Measurements from ENCODE around the gene UBR3.
"Not testable (repeated sequence)": the region's sequence is repeated elsewhere in the genome, so short reads cannot be mapped to it uniquely, and the experiment has no call there.

Gene UBR3

DNA sequence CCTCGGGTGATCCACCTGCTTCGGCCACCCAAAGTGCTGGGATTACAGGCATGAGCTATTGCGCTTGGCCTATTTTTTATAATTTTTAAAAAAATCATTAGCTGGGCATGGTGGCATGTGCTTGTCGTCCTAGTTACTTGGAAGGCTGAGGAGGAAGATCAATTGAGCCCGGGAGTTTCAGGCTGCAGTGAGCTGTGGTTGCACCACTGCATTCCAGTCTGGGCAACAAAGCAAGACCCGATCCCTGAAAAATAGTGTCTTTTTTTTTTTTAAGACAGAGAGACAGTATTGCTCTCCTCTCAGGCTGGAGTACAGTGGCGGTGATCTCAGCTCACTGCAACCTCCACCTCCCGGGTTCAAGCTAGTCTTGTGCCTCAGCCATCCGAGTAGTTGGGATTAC is 23.8 kb upstream of the UBR3 start:
- Histone ChIP-seq H3K4me1 (ENCODE audit: control insufficient read depth, insufficient read depth, low read length) (peaks cover 3% of the 10 kb centered on the region), H3K9me3 (ENCODE audit: control insufficient read depth, insufficient read depth, low read length) (no peaks in the 10 kb centered on the region), H3K36me3 (ENCODE audit: control insufficient read depth, insufficient read depth, low read length) (peaks cover 30% of the 10 kb centered on the region), H3K4me3 (ENCODE audit: low read depth, low read length) (no peak overlapping the region), H3K27me3 (ENCODE audit: control insufficient read depth, insufficient read depth, low read length) (no peaks in the 10 kb centered on the region), H3K9ac (ENCODE audit: low read depth, low read length) (no peak overlapping the region)

DNA sequence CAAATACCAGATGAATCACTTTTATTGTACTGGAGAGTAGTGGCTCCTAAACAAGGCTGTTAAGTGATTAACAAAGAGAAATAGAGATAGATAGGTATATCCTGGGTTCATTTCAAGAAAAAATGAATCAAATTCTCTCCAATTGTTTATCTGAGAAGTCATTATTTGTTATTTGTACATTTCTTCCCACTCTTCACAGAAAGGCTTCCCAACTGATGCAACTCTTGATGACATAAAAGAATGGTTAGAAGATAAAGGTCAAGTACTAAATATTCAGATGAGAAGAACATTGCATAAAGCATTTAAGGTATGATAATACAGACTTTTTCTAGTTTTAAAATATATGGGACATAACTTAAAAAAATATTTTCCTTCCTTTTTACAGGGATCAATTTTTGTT is 20.7 kb upstream of the UBR3 start:
- no peaks in the 10 kb centered on the region for H3K9me3 ChIP-seq (ENCODE audit: control insufficient read depth, insufficient read depth, low read length)
- no peak overlapping the region for H3K4me3 ChIP-seq (ENCODE audit: low read depth, low read length)
- H3K4me1 ChIP-seq (ENCODE audit: control insufficient read depth, insufficient read depth, low read length): peaks cover 4% of the 10 kb centered on the region
- H3K36me3 ChIP-seq (ENCODE audit: control insufficient read depth, insufficient read depth, low read length): peaks cover 43% of the 10 kb centered on the region
- no peaks in the 10 kb centered on the region for H3K27me3 ChIP-seq (ENCODE audit: control insufficient read depth, insufficient read depth, low read length)
- H3K9ac ChIP-seq (ENCODE audit: low read depth, low read length): no peak overlapping the region

DNA sequence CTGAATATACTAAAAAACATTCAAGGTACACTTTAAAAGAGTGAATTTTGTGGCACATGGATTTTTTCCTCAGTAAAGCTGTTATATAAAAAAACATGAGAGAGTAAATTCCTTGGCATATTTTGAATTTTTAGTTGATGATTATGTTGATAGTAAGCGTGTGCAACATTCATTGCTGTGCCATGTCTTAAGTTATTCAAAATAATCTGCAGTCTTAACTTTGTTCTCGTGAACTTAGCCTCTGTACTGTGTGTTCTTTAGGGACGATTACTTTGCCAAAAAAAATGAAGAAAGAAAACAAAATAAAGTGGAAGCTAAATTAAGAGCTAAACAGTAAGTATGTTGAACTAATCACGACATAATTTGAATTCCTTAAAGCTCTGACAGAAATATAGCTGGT is 19.0 kb upstream of the UBR3 start:
- peaks cover 42% of the 10 kb centered on the region for H3K36me3 ChIP-seq (ENCODE audit: control insufficient read depth, insufficient read depth, low read length)
- no peak overlapping the region for H3K4me3 ChIP-seq (ENCODE audit: low read depth, low read length)
- H3K9ac ChIP-seq (ENCODE audit: low read depth, low read length): no peak overlapping the region
- H3K9me3 ChIP-seq (ENCODE audit: control insufficient read depth, insufficient read depth, low read length): no peaks in the 10 kb centered on the region
- H3K4me1 ChIP-seq (ENCODE audit: control insufficient read depth, insufficient read depth, low read length): peaks cover 9% of the 10 kb centered on the region
- H3K27me3 ChIP-seq (ENCODE audit: control insufficient read depth, insufficient read depth, low read length): no peaks in the 10 kb centered on the region

DNA sequence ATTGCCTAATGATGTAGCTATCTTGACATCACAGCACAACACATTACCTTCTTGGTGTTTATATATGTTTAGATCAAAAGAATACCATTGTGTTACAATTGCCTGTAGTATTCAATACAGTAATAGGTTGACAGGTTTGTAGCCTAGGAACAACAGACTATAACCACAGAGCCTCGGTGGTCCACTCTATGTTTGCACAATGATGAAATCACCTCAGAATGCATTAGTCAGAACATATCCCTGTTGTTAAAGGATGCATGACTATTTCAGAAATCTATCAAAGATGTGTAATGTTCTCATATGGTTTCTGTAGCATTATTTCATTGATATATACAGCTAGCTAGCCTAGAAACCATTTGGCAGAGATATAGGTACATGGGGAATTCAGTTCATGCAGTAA is 11.4 kb upstream of the UBR3 start:
- Histone ChIP-seq H3K4me1 (ENCODE audit: control insufficient read depth, insufficient read depth, low read length) (peaks cover 7% of the 10 kb centered on the region), H3K36me3 (ENCODE audit: control insufficient read depth, insufficient read depth, low read length) (peaks cover 16% of the 10 kb centered on the region), H3K9ac (ENCODE audit: low read depth, low read length) (no peak overlapping the region), H3K9me3 (ENCODE audit: control insufficient read depth, insufficient read depth, low read length) (no peaks in the 10 kb centered on the region), H3K4me3 (ENCODE audit: low read depth, low read length) (no peak overlapping the region), H3K27me3 (ENCODE audit: control insufficient read depth, insufficient read depth, low read length) (no peaks in the 10 kb centered on the region)

DNA sequence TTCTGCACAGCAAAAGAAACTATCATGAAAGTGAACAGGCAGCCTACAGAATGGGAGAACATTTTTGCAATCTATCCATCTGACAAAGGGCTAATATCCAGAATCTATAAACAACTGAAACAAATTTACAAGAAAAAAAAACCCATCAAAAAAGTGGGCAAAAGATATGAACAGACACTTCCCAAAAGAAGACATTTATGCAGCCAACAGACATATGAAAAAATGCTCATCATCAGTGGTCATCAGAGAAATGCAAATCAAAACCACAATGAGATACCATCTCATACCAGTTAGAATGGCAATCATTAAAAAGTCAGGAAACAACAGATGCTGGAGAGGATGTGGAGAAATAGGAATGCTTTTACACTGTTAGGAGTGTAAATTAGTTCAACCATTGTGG is 10.3 kb upstream of the UBR3 start:
- not testable (repeated sequence) for H3K36me3 ChIP-seq (ENCODE audit: control insufficient read depth, insufficient read depth, low read length); H3K4me1 ChIP-seq (ENCODE audit: control insufficient read depth, insufficient read depth, low read length); H3K27me3 ChIP-seq (ENCODE audit: control insufficient read depth, insufficient read depth, low read length); H3K9ac ChIP-seq (ENCODE audit: low read depth, low read length); H3K9me3 ChIP-seq (ENCODE audit: control insufficient read depth, insufficient read depth, low read length); H3K4me3 ChIP-seq (ENCODE audit: low read depth, low read length)

DNA sequence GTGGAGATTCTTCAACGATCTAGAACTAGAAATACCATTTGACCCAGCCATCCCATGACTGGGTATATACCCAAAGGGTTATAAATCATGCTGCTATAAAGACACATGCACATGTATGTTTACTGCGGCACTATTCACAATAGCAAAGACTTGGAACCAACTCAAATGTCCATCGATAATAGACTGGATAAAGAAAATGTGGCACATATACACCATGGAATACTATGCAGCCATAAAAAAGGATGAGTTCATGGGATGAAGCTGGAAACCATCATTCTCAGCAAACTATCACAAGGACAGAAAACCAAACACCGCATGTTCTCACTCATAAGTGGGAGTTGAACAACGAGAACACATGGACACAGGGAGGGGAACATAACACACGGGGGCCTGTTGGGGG is 9.9 kb upstream of the UBR3 start:
- H3K27me3 ChIP-seq (ENCODE audit: control insufficient read depth, insufficient read depth, low read length); H3K4me3 ChIP-seq (ENCODE audit: low read depth, low read length); H3K36me3 ChIP-seq (ENCODE audit: control insufficient read depth, insufficient read depth, low read length); H3K9ac ChIP-seq (ENCODE audit: low read depth, low read length); H3K9me3 ChIP-seq (ENCODE audit: control insufficient read depth, insufficient read depth, low read length); H3K4me1 ChIP-seq (ENCODE audit: control insufficient read depth, insufficient read depth, low read length): not testable (repeated sequence)

DNA sequence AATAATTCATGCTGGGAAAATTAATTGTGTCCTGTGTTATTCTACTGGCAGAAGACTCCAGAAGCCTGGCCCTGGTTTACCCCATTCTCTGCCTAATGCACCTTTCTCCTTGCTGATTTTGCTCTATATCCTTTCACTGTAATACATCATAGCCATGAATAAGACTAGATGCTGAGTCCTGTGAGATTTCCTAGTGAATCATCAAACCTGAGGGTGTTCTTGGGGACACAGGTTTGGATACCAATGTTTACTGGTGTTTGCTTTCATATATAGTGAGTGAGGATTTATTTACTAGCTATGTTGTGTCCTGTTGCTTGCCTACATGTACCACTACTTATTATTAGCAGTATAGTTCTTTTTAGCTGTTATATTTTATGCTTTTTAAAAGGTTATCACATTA is 9.0 kb upstream of the UBR3 start:
- Histone ChIP-seq H3K9me3 (ENCODE audit: control insufficient read depth, insufficient read depth, low read length) (no peaks in the 10 kb centered on the region), H3K4me3 (ENCODE audit: low read depth, low read length) (no peak overlapping the region), H3K4me1 (ENCODE audit: control insufficient read depth, insufficient read depth, low read length) (no peaks in the 10 kb centered on the region), H3K27me3 (ENCODE audit: control insufficient read depth, insufficient read depth, low read length) (no peaks in the 10 kb centered on the region), H3K36me3 (ENCODE audit: control insufficient read depth, insufficient read depth, low read length) (peaks cover 10% of the 10 kb centered on the region), H3K9ac (ENCODE audit: low read depth, low read length) (no peak overlapping the region)

DNA sequence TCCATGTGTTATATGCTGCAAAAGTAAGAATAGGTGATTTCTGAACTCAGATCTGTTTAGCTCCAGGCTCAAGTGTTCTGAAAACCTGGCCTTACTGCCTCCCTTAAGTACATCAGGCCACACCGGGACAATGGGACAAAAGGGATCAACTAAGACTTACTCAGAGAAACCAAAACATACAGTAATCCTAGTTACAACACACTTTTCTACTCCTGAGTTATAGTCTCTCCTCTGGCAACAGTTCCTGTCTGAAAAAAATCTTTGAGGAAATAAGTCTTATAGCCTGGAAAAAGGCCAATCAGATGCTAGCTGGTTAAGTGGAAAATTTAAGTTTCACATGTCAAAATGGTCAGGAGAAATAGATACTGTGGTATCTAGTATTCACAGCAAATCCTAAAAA is 8.1 kb upstream of the UBR3 start:
- H3K9ac ChIP-seq (ENCODE audit: low read depth, low read length): no peak overlapping the region
- peaks cover 6% of the 10 kb centered on the region for H3K36me3 ChIP-seq (ENCODE audit: control insufficient read depth, insufficient read depth, low read length)
- no peaks in the 10 kb centered on the region for H3K4me1 ChIP-seq (ENCODE audit: control insufficient read depth, insufficient read depth, low read length)
- H3K9me3 ChIP-seq (ENCODE audit: control insufficient read depth, insufficient read depth, low read length): no peaks in the 10 kb centered on the region
- H3K27me3 ChIP-seq (ENCODE audit: control insufficient read depth, insufficient read depth, low read length): no peaks in the 10 kb centered on the region
- H3K4me3 ChIP-seq (ENCODE audit: low read depth, low read length): no peak overlapping the region

DNA sequence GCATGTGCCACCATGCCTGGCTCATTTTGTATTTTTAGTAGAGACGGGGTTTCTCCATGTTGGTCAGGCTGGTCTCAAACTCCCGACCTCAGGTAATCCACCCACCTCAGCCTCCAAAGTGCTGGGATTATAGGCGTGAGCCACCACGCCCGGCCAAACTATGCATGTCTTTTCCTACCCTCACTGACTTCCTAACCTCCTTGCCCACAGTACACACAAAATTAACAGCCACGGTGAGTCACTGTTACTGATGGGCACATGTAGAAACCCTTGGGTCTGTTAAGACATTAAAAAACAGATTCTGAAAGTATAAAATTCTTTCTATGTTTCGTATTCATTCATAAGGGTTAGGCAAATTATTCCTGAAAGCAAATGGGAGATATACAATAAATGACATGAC is 7.2 kb upstream of the UBR3 start:
- not testable (repeated sequence) for H3K27me3 ChIP-seq (ENCODE audit: control insufficient read depth, insufficient read depth, low read length)

DNA sequence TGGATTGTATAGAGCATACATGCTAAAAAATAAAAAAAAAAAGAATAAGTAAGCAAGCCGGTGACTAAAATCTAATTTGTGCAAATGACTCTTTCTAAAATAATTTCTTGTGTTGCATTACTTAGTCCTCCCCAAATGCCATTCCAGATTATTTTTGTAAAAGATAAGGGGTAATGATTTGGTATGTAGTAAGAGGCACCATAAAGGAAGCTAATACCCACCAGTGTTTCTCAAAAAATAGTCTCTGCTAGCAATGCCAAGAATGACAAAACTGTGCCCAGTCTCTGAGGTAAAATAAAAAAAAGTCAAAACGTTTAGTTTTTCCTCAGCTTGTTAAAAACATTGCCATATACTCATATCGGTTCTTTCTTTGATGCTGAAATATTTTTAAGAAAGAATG is 5.2 kb upstream of the UBR3 start:
- H3K9ac ChIP-seq (ENCODE audit: low read depth, low read length): no peak overlapping the region
- peaks cover 3% of the 10 kb centered on the region for H3K4me1 ChIP-seq (ENCODE audit: control insufficient read depth, insufficient read depth, low read length)
- no peaks in the 10 kb centered on the region for H3K36me3 ChIP-seq (ENCODE audit: control insufficient read depth, insufficient read depth, low read length)

More for the DNA sequence above, 7.2 kb upstream of the UBR3 start:
- not testable (repeated sequence) for H3K9me3 ChIP-seq (ENCODE audit: control insufficient read depth, insufficient read depth, low read length); H3K4me3 ChIP-seq (ENCODE audit: low read depth, low read length); H3K36me3 ChIP-seq (ENCODE audit: control insufficient read depth, insufficient read depth, low read length); H3K4me1 ChIP-seq (ENCODE audit: control insufficient read depth, insufficient read depth, low read length); H3K9ac ChIP-seq (ENCODE audit: low read depth, low read length)

DNA sequence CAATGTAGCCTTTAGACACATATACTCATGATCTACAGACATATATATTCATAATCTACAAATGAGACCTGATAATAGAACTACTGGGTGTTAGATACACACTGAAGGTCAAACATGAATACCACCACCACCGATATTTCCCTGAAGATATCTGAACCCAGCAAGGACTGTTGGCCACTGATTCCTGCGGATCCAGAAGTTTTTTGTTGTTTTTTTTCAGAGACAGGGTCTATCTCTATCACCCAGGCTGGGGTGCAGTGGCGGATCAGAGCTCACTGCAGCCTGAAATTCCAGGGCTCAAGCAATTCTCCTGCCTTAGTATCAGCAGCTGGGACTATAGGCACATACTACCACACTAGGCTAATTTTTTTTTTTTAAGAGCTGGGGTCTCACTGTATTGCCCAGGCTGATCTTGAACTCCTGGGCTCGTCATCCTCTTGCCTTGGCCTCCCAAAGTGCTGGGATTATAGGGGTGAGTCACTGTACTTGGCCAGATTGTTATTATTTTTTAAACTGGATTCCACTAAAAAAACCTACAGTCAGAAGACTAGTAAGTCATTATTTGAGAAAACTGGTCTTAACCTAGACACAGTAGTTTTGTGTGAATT is 4.4 kb upstream of the UBR3 start:
- Histone ChIP-seq H3K36me3 (ENCODE audit: control insufficient read depth, insufficient read depth, low read length) (peaks cover 2% of the 10 kb centered on the region), H3K27me3 (ENCODE audit: control insufficient read depth, insufficient read depth, low read length) (peaks cover 4% of the 10 kb centered on the region), H3K9me3 (ENCODE audit: control insufficient read depth, insufficient read depth, low read length) (no peaks in the 10 kb centered on the region), H3K4me3 (ENCODE audit: low read depth, low read length) (no peak overlapping the region), H3K9ac (ENCODE audit: low read depth, low read length) (no peak overlapping the region), H3K4me1 (ENCODE audit: control insufficient read depth, insufficient read depth, low read length) (peaks cover 3% of the 10 kb centered on the region)

More for the DNA sequence above, 5.2 kb upstream of the UBR3 start:
- Histone ChIP-seq H3K9me3 (ENCODE audit: control insufficient read depth, insufficient read depth, low read length) (no peaks in the 10 kb centered on the region), H3K27me3 (ENCODE audit: control insufficient read depth, insufficient read depth, low read length) (peaks cover 4% of the 10 kb centered on the region), H3K4me3 (ENCODE audit: low read depth, low read length) (no peak overlapping the region)

DNA sequence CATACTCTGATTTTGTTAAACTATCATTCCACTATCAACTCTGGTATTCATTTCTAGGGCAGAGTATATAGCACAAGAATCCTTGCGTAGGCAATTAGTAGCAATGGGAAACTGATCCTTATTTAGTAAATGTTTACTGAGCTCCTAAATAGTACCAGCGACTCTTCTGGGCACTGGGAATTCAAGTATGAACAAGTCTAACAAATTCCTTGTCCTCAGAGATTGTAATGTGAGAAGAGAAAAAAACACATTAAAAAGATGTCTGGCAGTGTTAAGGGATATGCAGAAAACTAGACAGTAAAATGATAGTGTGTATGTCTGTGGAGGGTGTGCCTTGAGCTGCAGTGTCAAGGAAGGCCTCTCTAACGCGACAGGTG is 3.3 kb upstream of the UBR3 start:
- Histone ChIP-seq H3K4me1 (ENCODE audit: control insufficient read depth, insufficient read depth, low read length) (peaks cover 8% of the 10 kb centered on the region), H3K27me3 (ENCODE audit: control insufficient read depth, insufficient read depth, low read length) (peaks cover 4% of the 10 kb centered on the region), H3K9me3 (ENCODE audit: control insufficient read depth, insufficient read depth, low read length) (no peaks in the 10 kb centered on the region), H3K4me3 (ENCODE audit: low read depth, low read length) (peak overlapping the region; percentile 87), H3K36me3 (ENCODE audit: control insufficient read depth, insufficient read depth, low read length) (peaks cover 2% of the 10 kb centered on the region), H3K9ac (ENCODE audit: low read depth, low read length) (peak overlapping the region; percentile 91)
